SK-N-MC (cell line): ENCODE measurements around the gene COL27A1.

Source experiments
- EZH2 ChIP-seq: fragments of 200-600 bp; sonication (generic); IDR thresholded peaks from one replicate; pipeline ENCODE4 v1.6.1; 2017; ENCODE audit warnings: antibody characterized with exemption
- POLR2AphosphoS5 ChIP-seq: IDR thresholded peaks from 2 replicates; pipeline ENCODE4 v1.6.1; 2012; ENCODE audit warnings: mild to moderate bottlenecking, low read depth, low read length, borderline replicate concordance

DNA sequence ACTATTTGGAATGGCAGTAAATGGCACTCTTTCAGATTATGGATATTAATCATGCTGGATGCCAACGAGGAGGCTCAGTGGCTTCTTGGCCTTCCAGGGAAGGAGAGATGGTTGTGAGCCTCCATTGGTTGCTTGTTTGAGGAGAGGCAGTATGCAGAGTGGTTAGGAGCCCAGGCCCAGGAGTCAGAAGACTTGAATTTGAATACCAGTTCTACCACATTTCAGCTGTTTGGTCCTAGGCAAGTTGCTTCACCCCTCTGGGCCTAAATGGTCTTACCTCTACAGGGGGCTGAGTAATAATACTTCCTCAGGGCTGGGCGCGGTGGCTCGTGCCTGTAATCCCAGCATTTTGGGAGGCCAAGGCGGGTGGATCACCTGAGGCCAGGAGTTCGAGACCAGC is 52.5 kb downstream of the COL27A1 start:
- TF ChIP-seq POLR2AphosphoS5 (no peak), EZH2 (no peak)
